GM21619 (cell line): ENCODE results near the gene INPP5A.
"Not testable (repeated sequence)": the region's sequence is repeated elsewhere in the genome, so short reads cannot be mapped to it uniquely, and the experiment has no call there.

Source experiments
- ATAC-seq: cut with Tn5 transposase; IDR thresholded peaks from one replicate; pipeline ENCODE4 v1.9.1; 2021; ENCODE audit not compliant: unreplicated experiment

Gene INPP5A

DNA sequence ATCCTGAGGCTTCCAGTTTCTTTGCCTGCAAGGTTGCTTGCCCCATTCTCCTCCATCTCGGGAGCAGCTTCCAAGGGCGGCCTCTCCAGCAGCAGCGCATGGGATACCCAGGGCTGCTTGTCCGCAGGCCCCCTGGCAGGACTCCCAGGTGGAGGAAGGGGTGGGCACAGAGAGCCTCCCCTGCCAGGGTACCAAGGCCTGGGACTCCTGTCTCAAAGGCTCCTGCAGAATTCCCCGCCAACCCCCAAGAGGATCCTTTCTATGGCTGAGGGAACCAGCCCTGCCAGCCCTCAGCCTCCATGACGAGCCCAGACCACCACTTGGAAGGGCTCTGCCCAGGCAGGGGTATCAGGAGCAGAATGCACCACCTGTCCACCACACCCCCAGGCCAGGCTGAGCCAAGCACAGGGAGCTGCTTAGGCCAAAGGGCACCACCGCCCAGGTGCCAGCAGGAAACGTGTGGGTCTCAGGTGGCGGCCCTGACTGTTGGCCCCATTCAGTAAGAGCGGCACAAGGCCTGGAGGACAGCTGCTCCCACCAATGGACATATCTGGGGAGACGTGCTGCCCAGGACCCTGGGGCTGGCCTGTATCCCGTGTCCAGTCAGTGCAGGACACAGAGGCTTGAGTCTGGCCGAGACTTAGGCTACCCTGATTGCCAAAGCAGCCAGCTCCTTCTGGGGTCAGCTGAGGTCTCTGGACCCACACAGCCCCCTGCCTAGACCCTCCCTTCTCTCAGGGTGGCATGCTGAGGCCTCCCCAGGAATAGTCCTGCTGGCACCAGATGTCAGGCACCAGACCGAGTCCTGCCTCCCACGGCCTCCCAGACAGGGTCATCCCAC is 33.8 kb upstream of the INPP5A start:
- no peak for ATAC-seq

DNA sequence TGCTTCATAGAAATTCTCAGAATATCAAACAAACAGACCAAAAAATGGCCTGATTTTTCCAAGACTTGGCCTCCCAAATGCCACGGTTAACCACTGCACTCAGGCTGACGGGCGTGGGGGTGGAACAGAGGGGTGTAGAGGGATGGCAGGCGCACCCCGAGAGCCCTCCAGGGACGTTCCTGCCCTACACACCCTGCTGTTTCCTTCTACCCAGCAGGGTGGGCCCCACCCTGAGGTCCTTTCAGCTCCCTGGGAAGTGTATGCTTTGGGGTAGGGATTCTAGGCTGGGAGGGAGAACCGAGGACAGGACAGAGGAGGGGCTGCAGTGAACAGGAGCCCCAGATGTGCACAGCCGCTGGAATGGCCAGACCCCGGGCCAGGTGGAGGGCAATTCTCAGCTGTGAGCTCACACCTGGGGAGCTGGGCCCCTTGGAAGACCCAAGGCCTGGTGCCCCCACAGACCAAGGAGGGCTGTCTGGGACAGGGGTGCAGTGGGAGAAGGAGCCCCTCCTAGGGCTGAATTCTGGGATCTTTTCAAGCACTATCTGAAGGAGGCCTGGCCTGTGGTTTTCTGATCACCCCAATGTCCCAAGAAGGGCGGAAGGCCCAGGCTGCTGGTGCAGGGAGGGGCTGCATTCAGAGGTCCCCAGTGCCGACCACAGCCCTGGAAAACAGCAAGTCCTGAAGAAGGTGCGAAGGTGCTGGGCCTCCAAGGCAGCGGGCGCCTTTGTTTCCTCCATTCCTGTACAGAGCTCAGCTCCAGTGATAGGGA is 32.9 kb upstream of the INPP5A start:
- no peak for ATAC-seq

DNA sequence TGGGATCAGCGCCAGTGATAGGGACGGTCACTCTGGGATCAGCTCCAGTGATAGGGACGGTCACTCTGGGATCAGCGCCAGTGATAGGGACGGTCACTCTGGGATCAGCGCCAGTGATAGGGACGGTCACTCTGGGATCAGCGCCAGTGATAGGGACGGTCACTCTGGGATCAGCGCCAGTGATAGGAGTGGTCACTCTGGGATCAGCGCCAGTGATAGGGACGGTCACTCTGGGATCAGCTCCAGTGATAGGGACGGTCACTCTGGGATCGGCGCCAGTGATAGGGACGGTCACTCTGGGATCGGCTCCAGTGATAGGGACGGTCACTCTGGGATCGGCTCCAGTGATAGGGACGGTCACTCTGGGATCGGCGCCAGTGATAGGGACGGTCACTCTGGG is 32.0 kb upstream of the INPP5A start:
- not testable (repeated sequence) for ATAC-seq

DNA sequence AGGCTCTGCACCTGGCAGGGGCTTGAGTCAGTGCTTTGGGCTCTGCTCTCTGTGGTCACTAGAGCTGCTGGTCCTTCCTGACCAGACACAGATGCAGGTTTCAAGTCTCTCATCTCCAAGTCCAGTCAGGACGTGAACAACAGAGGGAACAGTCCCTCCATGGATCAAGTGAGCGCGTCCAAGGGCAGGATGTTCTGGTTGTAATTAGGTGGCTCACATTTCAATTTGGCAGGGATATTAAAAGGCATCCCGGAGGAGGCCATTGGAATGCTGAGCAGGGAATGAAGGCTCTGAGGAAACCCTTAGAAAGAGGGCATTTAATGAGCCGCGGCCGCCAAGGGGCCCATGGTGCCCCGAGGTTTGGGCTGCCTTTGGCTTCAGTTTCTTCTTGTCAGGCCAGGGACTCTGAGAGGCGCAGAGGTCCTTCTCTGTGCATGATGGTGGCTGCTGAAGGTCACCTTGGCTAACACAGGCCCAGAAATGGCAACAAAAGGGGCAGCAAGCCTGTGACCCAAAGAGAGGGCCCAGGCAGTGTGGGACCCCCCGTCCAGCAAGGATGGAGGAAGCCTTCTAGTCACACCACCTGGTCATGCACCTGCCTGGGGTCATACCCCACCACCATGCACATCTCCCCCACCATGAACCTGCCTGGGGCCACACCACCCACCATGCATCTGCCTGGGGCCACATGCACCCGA is 30.7 kb upstream of the INPP5A start:
- no peak for ATAC-seq

DNA sequence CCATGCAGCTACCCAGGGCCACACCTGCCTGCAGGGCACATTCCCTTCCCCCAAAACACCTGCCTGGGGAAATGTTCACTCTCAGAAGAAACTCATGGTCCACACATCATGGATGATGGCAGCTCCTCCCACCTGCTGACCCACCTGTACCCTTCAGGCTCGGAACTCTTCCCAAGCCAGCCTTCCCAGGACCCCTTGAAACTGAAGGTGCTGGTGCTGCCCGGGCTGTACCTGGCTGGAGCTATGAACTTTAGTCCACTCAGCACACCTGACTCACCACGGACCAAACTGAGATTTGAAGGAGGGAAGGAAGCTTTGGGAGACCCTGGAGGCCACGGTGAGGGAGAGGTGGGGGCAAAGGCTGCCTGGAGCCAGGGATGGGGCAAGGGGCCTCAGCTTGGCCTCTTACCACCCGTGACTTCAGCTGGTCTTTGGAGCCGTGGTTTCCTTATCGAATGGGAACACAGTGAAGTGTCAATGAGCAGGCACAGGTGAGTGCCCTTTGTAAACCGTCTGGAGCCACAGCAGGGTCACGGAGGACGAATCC is 30.1 kb upstream of the INPP5A start:
- no peak for ATAC-seq

DNA sequence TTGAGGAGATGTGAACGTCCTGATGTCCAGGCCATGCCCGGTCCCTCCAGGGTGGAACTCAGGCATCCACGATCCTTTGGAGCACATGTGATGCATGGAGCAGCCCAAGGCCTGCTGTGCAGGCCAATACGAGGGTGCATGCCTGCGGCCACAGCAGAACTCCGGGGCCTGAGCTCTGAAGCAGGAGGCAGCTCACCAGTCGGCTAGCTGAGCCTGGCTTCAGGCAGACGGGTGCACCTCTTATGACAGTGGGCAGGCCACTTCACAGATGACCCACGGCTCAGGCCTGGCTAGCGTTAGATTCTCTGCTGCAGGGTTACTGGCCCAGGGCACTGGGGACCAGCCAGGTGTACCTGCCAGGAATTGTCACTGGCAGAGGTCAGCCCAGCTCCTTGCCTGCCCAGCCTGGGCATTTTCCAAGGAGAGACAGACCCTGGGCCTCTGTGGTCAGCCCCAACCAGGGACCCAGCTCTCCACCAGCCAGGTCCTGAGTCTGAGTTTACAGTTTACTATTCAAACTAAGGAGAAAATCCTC is 29.6 kb upstream of the INPP5A start:
- no peak for ATAC-seq

DNA sequence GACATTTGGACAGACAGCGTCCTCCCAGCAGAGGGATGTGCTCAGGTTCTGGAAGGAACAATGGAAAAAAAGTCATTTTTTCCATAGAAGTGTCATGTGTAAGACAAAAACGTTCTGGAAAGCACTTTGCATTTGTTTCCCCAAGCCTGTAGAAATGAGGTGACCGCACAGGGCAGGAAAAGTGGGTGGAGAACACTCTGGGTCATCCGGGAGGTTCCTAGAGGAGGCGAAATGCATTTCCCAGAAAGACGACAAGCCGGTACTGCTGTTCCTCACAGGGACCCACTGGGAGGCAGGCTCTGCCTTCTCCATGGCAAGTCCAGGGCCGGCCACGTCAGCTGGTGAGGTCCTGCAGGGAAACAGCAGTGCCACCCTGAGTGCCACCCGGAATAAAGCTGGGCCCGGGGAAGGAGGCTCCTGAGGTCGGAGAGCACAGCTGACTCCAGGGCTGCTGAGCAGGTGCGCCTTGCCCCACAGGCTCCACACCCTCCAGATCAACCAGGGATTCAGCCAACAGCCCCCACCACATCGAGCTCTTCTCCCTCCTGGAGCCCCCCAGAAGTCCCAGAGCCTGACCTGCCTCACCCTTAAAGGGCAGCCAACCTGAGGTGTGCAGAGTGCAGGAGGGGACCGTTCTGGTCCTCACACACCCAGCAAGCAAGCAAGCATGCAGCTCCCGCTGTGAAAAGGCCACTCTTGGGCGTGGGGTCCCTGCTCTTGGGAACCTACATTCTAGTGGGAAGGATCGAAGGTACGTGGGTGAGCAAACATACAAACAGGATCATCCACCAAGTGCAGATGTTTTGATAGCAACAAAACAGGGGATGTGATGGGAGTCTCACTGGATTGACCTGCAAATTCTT is 28.8 kb upstream of the INPP5A start:
- ATAC-seq = no peak

DNA sequence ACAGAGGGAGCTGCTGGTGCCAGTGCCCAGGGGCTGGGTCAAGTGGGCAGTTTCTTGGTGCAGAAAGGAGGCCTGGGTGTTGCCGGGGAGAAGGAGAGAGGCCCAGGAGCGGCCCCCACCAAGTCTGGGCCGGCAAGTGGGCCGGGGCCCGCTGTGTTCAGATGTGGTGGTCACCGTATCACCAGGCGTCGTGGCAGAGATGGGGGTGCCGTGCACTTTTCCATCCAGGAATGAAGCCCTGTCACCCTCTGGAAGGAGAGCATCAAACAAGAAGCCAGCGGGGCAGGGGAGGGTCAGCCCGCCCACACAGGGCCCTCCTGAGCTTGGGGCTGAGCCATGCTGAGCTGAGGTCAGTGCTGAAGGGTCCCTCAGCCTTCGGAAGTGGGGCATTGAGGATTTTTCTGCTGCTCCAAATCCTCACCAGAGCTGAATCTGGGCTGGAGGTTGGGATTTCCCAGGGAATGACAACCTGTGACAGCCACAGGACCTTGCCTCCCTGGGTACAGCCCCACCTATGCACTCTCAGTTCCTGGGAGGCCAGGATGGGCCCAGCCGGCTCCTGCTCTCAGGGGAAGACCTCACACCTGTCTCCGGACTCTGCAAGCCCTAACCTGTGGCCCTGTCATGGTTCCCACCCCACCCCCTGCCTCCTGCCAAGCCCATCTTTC is 27.9 kb upstream of the INPP5A start:
- no peak for ATAC-seq

DNA sequence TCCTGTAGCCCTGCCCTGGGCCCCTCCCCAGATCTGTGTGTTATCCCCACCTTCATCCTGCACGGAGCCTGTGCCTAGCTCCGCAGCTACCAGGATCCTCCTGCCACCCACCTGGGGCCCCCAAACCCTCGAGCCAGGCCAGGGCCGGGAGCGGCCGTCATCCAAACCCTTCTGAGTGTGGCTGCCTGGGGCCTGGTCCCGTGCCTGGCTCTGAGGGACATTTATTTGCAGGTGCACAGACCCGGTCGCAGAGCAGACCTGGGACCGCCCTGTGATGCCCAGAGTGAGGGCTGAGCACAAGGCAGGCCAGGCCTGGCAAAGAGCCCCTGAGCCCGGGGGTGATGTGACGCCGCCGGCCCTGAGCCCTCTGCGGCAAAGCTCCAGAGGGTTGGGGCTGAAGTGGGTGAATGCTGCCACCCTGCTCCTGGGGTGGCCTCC is 27.4 kb upstream of the INPP5A start:
- no peak for ATAC-seq

DNA sequence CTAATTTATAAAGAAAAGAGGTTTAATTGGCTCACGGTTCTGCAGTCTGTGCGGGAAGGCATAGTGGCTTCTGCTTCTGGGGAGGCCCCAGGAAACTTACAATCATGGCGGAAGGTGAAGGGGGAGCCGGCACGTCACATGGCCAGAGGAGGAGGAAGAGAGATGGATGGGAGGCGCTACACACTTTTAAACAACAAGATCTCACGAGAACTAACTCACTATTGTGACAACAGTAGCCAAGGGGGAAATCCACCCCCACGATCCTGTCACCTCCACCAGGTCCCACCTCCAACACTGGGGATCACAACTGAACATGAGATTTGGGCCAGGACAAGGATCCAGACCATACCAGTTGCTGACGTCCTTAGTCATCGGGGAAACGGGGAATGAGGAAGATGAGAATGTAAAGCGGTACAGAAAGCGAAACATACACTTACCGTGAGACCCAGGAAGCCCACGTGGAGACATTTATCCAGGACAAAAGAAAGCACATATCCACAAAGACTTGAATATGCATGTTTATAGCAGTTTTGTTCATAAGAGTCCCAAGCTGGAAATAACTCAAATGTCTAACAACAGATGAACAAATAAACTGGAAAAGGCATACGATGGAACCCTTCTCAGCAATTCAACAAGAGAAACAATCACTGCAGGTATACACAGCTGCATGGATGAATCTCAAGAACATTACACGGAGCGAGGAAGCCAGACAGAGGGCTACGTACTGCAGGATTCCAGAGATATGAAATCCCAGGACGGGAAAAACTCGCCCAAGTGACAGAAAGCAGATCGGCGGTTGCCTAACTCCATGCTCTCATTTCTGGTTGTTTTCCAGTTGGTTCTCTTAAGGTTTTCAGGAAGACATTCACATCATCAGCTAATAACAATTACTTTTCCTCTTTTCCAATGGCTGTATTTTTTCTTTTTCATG is 26.2 kb upstream of the INPP5A start:
- no peak for ATAC-seq

DNA sequence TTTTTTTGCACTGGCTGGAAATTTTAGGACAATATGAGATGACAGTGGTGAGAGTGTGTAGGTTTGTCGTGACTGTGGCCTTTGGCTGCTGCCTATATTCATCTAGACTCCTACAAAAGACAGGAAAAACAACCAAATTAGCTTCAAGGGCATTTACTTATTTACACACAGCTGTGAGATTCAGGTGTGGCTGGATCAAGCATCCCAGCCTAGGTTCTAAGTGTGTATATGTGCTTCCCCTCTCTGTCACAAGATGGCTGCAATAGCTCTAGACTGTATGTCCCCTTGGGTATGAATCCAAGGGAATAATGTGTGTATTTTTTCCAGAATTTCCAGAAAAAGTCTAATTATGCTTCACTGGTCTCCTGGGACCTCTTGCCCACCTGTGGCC is 25.5 kb upstream of the INPP5A start:
- ATAC-seq = no peak

DNA sequence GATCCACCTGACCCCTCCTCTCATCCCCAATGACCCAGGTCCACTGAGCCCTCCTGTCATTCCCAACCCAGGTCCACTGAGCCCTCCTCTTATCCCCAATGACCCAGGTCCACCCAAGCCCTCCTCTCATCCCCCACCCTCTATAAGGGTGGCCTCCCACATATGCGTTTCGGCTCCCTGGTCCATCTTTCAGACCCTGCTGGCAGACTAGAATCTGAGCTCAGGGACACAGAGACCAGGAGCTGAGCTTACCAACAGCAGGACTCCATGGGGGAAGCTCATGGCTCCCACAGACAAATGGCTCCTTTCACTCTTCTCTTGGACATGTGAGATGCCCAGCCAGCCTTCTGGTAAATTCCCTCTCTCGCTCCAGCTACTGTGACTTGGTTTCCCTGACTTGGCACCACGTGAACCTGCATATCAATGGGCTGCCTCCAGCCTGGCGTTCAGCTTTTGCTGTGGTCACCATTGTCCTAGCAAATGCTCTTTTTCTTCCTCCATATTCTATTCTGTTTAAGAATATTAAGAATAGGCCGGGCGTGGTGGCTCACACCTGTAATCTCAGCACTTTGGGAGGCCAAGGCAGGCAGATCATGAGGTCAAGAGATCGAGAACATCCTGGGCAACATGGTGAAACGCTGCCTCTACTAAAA is 24.8 kb upstream of the INPP5A start:
- no peak for ATAC-seq

DNA sequence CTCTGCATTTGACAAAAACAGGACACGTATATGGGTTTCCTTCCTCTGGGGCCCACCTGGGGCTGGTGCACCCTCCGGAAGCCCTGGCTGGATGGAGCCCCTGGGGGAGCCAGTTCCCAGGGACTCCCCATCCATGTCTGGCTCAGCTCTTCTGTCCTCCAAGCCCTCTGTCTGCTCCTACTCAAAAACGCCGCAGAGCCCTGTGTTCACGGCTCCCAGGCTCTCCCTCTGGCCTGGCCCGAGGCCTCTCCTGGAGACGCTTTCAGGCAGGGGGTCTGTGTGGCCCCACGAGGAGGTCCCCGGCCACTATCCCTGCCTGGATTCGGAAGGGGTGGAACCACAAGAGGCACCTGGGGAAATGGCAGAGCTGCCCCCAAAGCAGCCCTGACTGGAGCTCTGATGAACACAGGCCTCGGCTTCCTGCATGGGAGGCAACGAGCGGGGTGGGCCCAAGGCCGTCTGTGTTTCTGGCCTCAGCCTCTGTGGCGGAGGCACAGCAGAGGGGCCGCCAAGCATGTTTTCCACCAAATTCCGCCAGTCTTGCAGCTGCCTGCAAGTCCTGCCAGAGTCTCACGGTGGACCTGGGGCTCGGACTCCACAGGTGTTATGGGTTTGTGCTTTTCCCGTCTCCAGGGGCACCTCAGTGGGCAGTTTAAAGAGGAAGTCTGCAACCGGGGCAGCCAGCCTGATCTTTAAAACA is 22.6 kb upstream of the INPP5A start:
- ATAC-seq = no peak

DNA sequence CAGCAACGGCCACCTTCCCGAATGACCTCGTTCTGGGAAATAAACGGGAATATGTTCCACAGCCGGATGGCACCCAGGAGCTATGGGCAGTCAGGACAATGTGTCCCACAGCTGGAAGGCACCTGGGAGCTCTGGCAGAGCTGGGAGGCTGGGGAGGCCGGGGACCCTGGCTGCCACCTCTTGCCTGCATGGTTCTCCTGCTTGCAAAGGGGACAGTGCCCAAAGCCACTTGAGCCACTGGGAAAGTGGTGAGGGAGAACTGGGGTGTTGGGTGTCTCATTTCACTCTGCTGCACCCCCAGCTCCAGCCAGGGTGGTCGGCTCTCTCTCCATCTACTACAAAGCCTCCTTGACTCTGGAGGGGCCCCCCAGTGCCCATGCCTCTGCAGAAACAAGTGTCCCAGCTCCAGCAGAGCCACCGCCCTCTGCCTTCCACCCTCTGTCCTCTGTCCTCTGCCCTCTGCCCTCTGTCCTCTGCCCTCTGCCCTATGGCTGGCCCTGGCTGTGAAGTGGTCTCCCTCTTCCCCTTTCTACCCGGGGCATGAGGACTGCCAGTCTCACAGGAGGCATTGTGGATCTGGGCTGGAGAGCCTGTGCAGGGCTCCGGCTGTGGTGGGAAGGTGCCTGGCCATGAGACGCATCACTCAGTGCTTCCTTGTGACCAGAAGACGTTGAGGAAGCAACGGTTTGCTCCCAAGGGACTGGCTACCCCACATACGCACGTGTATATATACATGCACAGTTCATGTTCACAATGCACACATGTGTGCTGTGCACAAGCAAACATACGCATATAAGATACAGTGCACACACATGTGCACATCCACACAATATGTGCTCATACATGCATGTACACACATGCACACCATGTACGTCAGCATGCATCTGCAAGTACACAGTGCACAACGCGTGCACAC is 21.5 kb upstream of the INPP5A start:
- no peak for ATAC-seq

DNA sequence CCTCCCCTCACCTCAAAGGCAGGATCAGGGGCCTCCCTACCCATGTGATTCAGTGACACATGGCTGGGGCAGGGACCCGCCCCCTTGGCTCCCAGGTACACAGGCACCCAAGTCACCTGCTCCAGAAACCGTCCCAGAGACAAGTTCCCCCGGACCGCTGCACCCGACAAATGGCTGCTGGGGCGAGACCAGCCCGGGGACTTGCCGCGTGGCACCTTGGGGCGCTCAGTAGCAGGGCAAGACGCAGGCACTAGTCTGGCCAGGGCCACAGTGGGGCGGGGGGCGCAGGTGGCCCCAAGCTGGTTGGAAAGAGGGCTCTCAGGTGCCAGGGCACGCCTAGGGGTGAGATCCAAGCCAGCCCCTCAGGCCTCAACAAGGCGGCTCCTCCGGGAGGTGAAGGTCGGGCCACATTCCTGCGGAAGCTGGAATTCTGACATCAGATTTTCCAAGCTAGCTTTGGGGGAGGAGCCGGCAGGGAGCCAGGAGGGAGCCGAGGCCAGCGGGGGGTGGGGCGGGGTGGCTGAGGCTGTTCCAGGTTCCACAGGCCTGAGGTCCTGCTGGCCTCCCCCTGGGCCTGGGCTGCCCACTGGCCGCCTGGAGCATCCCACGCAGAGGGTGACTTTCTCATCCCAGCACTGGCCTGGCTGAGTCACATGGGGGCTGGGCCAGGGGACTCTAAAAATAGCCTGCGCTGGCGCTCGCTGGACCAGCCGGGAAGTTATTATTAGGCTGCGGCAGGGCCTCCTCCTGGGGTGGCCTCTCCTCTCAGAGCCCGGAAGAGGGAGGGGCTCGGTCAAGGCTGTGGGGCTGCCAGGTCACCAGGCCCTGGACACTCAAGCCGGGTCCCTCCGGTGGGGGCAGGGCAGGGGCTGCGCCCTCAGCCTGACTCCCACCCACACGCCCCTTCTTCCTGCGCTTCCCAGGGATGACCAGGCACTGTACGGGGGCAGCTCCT is 20.5 kb upstream of the INPP5A start:
- ATAC-seq = no peak
